Upper lobe of right lung (tissue), 1 donor: ENCODE results near the gene ACSS1. TPM values are rescaled to one million over a fixed set of nuclear protein-coding genes. Genes with fewer than 3 reads are reported as not detected.

Experiments used
- ATAC-seq: fragments of 200-7000 bp; cut with Tn5 transposase; one replicate; pipeline ENCODE4 v1.9.1; 2020; ENCODE audit warnings: mild to moderate bottlenecking, moderate library complexity
- DNase-seq: peaks from one replicate; pipeline ENCODE4 v3.0.0-alpha.2; 2020
- H3K27ac ChIP-seq: fragments of 200-600 bp; one replicate; pipeline ENCODE4 v1.8.0; 2022
- H3K27me3 ChIP-seq: fragments of 200-600 bp; one replicate; pipeline ENCODE4 v1.8.0; 2022; ENCODE audit warnings: mild to moderate bottlenecking
- H3K36me3 ChIP-seq: fragments of 200-600 bp; one replicate; pipeline ENCODE4 v1.8.0; 2022
- H3K4me1 ChIP-seq: fragments of 200-600 bp; one replicate; pipeline ENCODE4 v1.8.0; 2022
- H3K4me3 ChIP-seq: fragments of 200-600 bp; one replicate; pipeline ENCODE4 v1.8.0; 2022; ENCODE audit warnings: mild to moderate bottlenecking
- H3K9me3 ChIP-seq: fragments of 200-600 bp; one replicate; pipeline ENCODE4 v1.8.0; 2022
- intact Hi-C: fragments of 100-400 bp; cut with DNase I; formaldehyde crosslinking; loops from one replicate; pipeline ENCODE4 v1.11.0; 2022
- total RNA-seq: library from RNA; stranded (reverse); fragmentation: NEBNext Ultra II Directional; extraction: Animal tissue kit (Norgen Biotek cat#: 25700); gene quantifications from one replicate; pipeline ENCODE4 v1.2.1, GENCODE V29; 2021
- TF ChIP-seq, protein P1 (sequence below): fragments of 200-600 bp; IDR thresholded peaks from one replicate; pipeline ENCODE4 v1.8.0; 2022; ENCODE audit warnings: antibody characterized with exemption
- donor health status: DM: no; HTN: yes; CAD: no; lungs with severe emphysema.

Gene ACSS1
- total RNA-seq, 1 donor from 2014 or later, result 37.2 TPM

DNA sequence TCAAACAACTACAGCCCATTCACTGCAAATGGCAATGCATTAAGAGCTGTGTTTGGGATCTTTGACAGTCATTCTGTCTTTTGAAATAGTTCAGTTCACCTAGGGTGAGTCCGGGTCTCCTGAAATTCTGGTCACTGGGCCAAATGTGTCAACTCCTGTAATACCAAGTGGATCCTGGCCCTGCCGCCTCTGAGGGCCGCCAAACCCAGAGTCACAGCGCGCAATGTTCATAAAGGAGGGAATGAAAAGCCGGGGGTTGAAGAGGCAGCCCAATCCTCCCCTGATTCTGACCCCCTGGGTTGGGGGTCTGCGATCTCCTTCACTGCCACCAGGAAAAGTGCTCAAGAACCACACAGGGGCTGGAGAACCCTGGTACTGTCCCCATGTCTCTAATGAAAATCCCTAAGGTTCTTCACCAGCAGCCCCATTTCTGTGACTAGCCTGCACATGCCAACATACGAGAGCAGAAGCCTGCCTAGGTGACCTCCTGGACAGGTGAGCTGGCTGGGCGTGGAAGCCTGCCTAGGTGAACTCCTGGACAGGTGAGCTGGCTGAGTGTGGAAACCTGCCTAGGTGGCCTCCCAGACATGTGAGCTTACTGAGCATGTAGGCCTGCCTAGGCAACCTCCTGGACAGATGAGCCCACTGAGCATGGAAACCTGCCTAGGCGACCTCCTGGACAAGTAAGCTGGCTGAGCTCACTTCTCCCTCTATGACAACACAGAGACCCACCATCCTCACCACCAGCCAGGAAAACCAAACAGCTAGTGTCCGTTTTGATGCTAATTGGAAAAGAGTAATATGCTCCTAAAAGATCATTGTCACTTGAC is 49.3 kb downstream of the ACSS1 start:
- DNase-seq, result peak; percentile 31
- intact Hi-C loops, result no loop called here
- ATAC-seq, result no peak

DNA sequence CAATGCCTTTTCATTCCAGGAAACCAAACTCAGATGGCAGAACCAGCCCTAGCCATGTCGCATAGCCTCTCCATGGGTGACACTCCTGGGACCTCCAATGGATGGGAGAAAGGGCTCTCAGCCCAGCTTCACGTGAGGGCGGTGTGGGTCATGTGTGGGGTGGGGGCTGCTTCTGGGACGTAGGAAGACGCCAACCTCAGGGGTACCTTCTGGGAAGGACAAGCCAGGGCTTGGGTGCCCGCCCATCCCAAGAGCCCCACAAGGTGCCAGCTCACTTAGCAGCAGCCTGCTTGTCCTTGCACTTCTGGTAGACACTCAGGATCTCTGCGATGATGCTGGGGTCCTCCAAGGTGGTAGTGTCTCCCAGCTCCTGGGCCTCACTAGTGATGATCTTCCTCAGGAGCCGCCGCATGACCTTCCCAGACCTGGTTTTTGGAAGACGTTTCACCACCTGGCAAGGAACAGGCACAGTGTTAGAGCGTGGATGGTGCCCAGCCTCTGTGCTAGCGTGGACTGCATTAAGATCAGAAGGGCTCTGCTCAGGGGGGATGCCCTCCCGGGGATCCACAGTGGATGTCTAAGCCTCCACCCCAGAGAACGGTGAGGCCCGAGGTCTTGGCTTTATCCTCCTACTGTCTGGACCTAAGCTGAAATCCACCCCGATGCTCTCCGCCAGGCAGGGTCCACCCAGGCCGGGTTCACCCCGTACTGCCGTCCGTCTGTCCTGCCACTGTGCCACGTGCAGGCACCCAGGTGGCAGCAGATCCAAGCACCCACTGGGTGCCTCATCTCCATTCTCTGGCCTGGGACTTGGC is 50.2 kb downstream of the ACSS1 start:
- Histone ChIP-seq H3K4me1 (no peaks in the 10 kb centered on the region), H3K27ac (no peak overlapping the region), H3K36me3 (peaks cover 71% of the 10 kb centered on the region), H3K9me3 (no peaks in the 10 kb centered on the region), H3K4me3 (no peak overlapping the region), H3K27me3 (no peaks in the 10 kb centered on the region)
- TF ChIP-seq, protein P1, sequence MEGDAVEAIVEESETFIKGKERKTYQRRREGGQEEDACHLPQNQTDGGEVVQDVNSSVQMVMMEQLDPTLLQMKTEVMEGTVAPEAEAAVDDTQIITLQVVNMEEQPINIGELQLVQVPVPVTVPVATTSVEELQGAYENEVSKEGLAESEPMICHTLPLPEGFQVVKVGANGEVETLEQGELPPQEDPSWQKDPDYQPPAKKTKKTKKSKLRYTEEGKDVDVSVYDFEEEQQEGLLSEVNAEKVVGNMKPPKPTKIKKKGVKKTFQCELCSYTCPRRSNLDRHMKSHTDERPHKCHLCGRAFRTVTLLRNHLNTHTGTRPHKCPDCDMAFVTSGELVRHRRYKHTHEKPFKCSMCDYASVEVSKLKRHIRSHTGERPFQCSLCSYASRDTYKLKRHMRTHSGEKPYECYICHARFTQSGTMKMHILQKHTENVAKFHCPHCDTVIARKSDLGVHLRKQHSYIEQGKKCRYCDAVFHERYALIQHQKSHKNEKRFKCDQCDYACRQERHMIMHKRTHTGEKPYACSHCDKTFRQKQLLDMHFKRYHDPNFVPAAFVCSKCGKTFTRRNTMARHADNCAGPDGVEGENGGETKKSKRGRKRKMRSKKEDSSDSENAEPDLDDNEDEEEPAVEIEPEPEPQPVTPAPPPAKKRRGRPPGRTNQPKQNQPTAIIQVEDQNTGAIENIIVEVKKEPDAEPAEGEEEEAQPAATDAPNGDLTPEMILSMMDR, result no peak
- intact Hi-C loops, result no loop called here
- ATAC-seq (no peak), DNase-seq (peak; percentile 37)

More for the DNA sequence above, 49.3 kb downstream of the ACSS1 start:
- H3K27me3 ChIP-seq, result no peaks in the 10 kb centered on the region
- peaks cover 80% of the 10 kb centered on the region for H3K36me3 ChIP-seq
- H3K9me3 ChIP-seq, result no peaks in the 10 kb centered on the region
- no peak overlapping the region for H3K4me3 ChIP-seq
- TF ChIP-seq, protein P1, result no peak
- H3K4me1 ChIP-seq, result no peaks in the 10 kb centered on the region
- H3K27ac ChIP-seq, result no peak overlapping the region

DNA sequence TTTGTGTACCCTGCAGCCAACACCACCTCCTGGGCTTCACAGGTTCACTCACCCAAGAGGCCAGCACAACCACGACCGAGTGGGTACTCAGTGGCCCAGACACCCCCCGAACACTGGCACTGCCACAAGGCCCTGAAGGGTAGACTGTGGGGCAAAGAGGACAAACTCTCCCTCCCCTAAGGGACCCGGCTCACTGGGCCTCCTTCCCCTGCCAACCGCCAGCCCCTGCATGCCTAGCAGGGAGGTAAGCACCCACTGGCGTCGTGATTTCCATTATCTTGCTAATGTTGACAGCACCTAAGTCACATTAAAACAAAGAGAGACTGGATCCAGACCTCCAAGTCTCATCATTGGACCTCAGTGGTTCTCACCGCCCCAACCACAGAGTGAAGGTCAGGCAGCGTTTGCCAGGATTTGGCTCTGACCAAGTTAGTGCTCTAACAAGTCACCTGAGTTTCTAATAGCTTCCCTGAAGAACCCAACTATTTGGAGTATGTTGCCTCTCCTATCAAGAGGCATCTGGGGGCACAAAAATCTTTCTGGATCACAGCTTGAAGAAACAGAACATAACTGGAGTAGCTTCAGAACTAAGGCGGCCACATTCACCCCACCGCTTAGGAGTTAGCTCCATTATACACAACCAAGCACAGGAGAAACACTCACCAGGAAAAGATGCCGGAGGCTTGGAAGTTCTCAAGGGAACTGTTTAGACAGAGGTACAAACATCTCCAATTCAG is 51.3 kb downstream of the ACSS1 start:
- DNase-seq, result peak; percentile 46
- no peak for ATAC-seq
- Histone ChIP-seq H3K9me3 (no peaks in the 10 kb centered on the region), H3K36me3 (peaks cover 60% of the 10 kb centered on the region), H3K4me3 (no peak overlapping the region), H3K27me3 (no peaks in the 10 kb centered on the region), H3K27ac (no peak overlapping the region), H3K4me1 (no peaks in the 10 kb centered on the region)
- TF ChIP-seq, protein P1, result no peak
- intact Hi-C loops, result no loop called here

DNA sequence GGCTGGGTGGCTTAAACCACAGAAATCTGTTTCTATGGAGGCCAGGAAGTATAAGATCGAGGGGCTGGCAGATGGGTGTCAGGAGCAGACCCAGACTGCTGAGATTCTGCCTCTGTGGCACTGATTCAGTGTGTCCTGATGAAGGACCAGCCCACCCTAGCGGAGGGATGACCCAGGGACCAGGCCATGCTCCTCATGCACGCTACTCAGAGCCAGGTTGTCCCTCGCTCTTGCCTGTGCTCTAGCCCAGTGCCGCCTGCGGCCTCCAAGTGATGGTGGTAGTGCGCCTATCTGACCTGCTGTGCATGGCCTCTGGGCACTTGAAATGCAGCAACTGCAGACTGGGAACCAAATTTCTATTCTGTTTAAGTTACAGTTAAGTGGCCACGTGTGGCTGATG is 52.3 kb downstream of the ACSS1 start:
- H3K36me3 ChIP-seq, result peaks cover 52% of the 10 kb centered on the region
- no peaks in the 10 kb centered on the region for H3K27me3 ChIP-seq
- peaks cover 2% of the 10 kb centered on the region for H3K4me1 ChIP-seq
- intact Hi-C loops, result no loop called here
- no peaks in the 10 kb centered on the region for H3K9me3 ChIP-seq
- ATAC-seq (no peak), DNase-seq (peak; percentile 44)
- TF ChIP-seq, protein P1, result no peak
- no peak overlapping the region for H3K27ac ChIP-seq
- no peak overlapping the region for H3K4me3 ChIP-seq

DNA sequence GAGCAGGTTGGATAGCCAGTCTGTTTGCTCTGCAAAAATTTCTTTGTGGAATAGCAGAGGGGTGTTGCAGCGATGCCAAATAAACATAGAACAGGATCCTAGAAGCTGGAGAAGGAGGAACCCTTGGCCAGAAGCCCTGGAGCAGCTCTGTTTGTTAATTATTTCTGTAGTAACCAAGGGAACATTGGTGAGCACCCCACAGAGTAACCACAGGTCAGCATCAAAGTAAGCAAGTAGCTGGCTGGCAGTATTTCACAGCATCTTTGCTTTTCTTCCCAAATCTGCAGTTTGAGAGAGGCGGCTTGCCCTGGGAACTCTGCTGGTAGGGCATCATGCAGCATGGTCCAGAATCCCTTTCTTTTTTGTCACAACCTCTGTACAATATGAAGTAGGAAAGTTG is 52.7 kb downstream of the ACSS1 start:
- DNase-seq (peak; percentile 27), ATAC-seq (peak; percentile 31)
- intact Hi-C loops, result no loop called here
- peaks cover 7% of the 10 kb centered on the region for H3K4me1 ChIP-seq
- no peak overlapping the region for H3K27ac ChIP-seq
- no peaks in the 10 kb centered on the region for H3K9me3 ChIP-seq
- TF ChIP-seq, protein P1, result no peak
- peaks cover 48% of the 10 kb centered on the region for H3K36me3 ChIP-seq
- H3K4me3 ChIP-seq, result no peak overlapping the region
- H3K27me3 ChIP-seq, result no peaks in the 10 kb centered on the region
